H1 (cell line): ENCODE data around the gene ZFP57. TPM values are rescaled to one million over a fixed set of nuclear protein-coding genes. Genes with fewer than 3 reads are reported as not detected.

Experiments used
- CTCF ChIA-PET: fragments of 300-600 bp; sonication (Branson Sonifier 250); formaldehyde crosslinking; loops from one replicate; lab custom pipeline; 2021; ENCODE audit not compliant: partially characterized antibody; lab: Charles Lee
- POLR2A ChIA-PET: fragments of 300-600 bp; sonication (Branson Sonifier 250); formaldehyde crosslinking; loops from one replicate; lab custom pipeline; 2021; ENCODE audit warnings: inconsistent platforms; ENCODE audit not compliant: partially characterized antibody; lab: Charles Lee
- DNase-seq, 2 experiments: peaks; one replicate each; pipeline versions ENCODE4 v3.0.0 to v3.0.0-alpha.2; 2010 to 2022; ENCODE audit warnings: low spot score in 2 of 2, low read depth in 1 of 2, mixed read lengths in 1 of 2
- FAIRE-seq: peaks from 2 replicates; lab custom pipeline; 2011; peaks lifted over from hg19 to GRCh38; lab: Jason Lieb, UNC
- H2AFZ ChIP-seq: 2 replicates; pipeline ENCODE4 v1.8.1; 2012; ENCODE audit warnings: low read length, inconsistent platforms
- H2AK5ac ChIP-seq: 2 replicates; pipeline ENCODE4 v1.6.1; 2013; ENCODE audit warnings: low read depth, low read length
- H2BK120ac ChIP-seq: replicated peaks from 2 replicates; pipeline ENCODE3; 2013; ENCODE audit warnings: low read depth, low read length, inconsistent platforms
- H2BK12ac ChIP-seq: 2 replicates; pipeline ENCODE4 v1.6.1; 2013; ENCODE audit warnings: low read depth, low read length
- H2BK15ac ChIP-seq: 2 replicates; pipeline ENCODE4 v1.6.1; 2013; ENCODE audit warnings: low read length
- H2BK20ac ChIP-seq: 2 replicates; pipeline ENCODE4 v1.6.1; 2013; ENCODE audit warnings: low read length
- H2BK5ac ChIP-seq: 2 replicates; pipeline ENCODE4 v1.6.1; 2013; ENCODE audit warnings: low read depth, low read length
- H3K14ac ChIP-seq: 2 replicates; pipeline ENCODE4 v1.6.1; 2013; ENCODE audit warnings: inconsistent platforms; ENCODE audit not compliant: insufficient read length
- H3K18ac ChIP-seq: 2 replicates; pipeline ENCODE4 v1.6.1; 2013; ENCODE audit warnings: low read length; ENCODE audit errors: extremely low read depth
- H3K23ac ChIP-seq: 2 replicates; pipeline ENCODE4 v1.6.1; 2013; ENCODE audit warnings: inconsistent platforms; ENCODE audit not compliant: insufficient read length
- H3K23me2 ChIP-seq: 2 replicates; pipeline ENCODE4 v1.6.1; 2013; ENCODE audit warnings: low read depth, low read length
- H3K27ac ChIP-seq: 2 replicates; pipeline ENCODE4 v1.6.1; 2011; ENCODE audit warnings: low read depth, low read length, inconsistent platforms
- H3K27me3 ChIP-seq, 4 experiments: replicated peaks in 1 of 4; 1 replicate in 1 of 4; 2 replicates in 3 of 4; pipeline versions ENCODE4 v1.6.1 to v1.8.1; 2011 to 2013; ENCODE audit warnings: low read length in 3 of 4, mild to moderate bottlenecking in 3 of 4, inconsistent platforms in 2 of 4, mixed read lengths in 2 of 4, moderate library complexity in 1 of 4; ENCODE audit not compliant: control insufficient read depth in 3 of 4, insufficient read depth in 3 of 4; ENCODE audit errors: extremely low read depth in 1 of 4
- H3K36me3 ChIP-seq, 4 experiments: 2 replicates each; pipeline versions ENCODE4 v1.6.1 to v1.8.1; 2011 to 2013; ENCODE audit warnings: mild to moderate bottlenecking in 4 of 4, low read length in 3 of 4, moderate library complexity in 2 of 4, control low read depth in 1 of 4, inconsistent platforms in 1 of 4; ENCODE audit not compliant: insufficient read depth in 4 of 4, control insufficient read depth in 2 of 4
- H3K4ac ChIP-seq: replicated peaks from 2 replicates; pipeline ENCODE3; 2013; ENCODE audit warnings: low read length, low read depth, mixed read lengths, inconsistent platforms; ENCODE audit not compliant: insufficient read length
- H3K4me1 ChIP-seq, 4 experiments: replicated peaks in 1 of 4; 1 replicate in 1 of 4; 2 replicates in 3 of 4; pipeline versions ENCODE4 v1.6.1 to v1.8.1; 2011 to 2013; ENCODE audit warnings: low read length in 3 of 4, inconsistent platforms in 2 of 4, mixed read lengths in 1 of 4; ENCODE audit not compliant: insufficient read depth in 4 of 4, control insufficient read depth in 3 of 4
- H3K4me2 ChIP-seq, 2 experiments: 2 replicates each; pipeline versions ENCODE4 v1.6.1 to v1.8.1; 2011 to 2013; ENCODE audit warnings: low read depth in 2 of 2, low read length in 2 of 2, control low read depth in 1 of 2, inconsistent platforms in 1 of 2, mild to moderate bottlenecking in 1 of 2; ENCODE audit not compliant: insufficient read depth in 1 of 2
- H3K4me3 ChIP-seq, 4 experiments: fragments of 200-600, 300-600 bp in 1 of 4; sonication (generic), shearing (Covaris generic), sonication (Bioruptor Twin) in 1 of 4; 2 replicates each; pipeline versions ENCODE4 v1.5.1 to v1.8.1; 2011 to 2016; ENCODE audit warnings: low read length in 4 of 4, low read depth in 3 of 4, control low read depth in 2 of 4, inconsistent platforms in 2 of 4, mild to moderate bottlenecking in 2 of 4, mixed read lengths in 1 of 4, moderate library complexity in 1 of 4; ENCODE audit not compliant: insufficient read depth in 2 of 4; ENCODE audit errors: extremely low read depth in 1 of 4
- H3K56ac ChIP-seq: replicated peaks from 2 replicates; pipeline ENCODE3; 2013; ENCODE audit warnings: low read depth, mild to moderate bottlenecking, mixed read lengths, low read length, inconsistent platforms; ENCODE audit not compliant: insufficient read length
- H3K79me1 ChIP-seq: 2 replicates; pipeline ENCODE4 v1.6.1; 2013; ENCODE audit warnings: low read depth, low read length, control low read depth
- H3K79me2 ChIP-seq, 2 experiments: 2 replicates each; pipeline versions ENCODE4 v1.6.1 to v1.8.1; 2012 to 2013; ENCODE audit warnings: low read length in 2 of 2, mild to moderate bottlenecking in 2 of 2, inconsistent platforms in 1 of 2; ENCODE audit not compliant: insufficient read depth in 2 of 2, control insufficient read depth in 1 of 2
- H3K9ac ChIP-seq, 4 experiments: replicated peaks in 1 of 4; 1 replicate in 1 of 4; 2 replicates in 3 of 4; pipeline versions ENCODE4 v1.6.1 to v1.8.1; 2011 to 2013; ENCODE audit warnings: low read depth in 3 of 4, low read length in 3 of 4, control low read depth in 2 of 4, mild to moderate bottlenecking in 2 of 4, moderate library complexity in 2 of 4, inconsistent platforms in 1 of 4; ENCODE audit errors: extremely low read depth in 1 of 4
- H3K9me3 ChIP-seq, 2 experiments: 2 replicates each; pipeline versions ENCODE4 v1.6.1 to v1.8.1; 2012 to 2013; ENCODE audit warnings: mild to moderate bottlenecking in 2 of 2, moderate library complexity in 2 of 2, control low read depth in 1 of 2, inconsistent platforms in 1 of 2, low read depth in 1 of 2, low read length in 1 of 2, mixed read lengths in 1 of 2; ENCODE audit not compliant: insufficient read depth in 2 of 2
- H4K20me1 ChIP-seq, 2 experiments: replicated peaks in 1 of 2; 2 replicates each; pipeline versions ENCODE3 to v1.8.1; 2011 to 2013; ENCODE audit warnings: inconsistent platforms in 2 of 2, low read length in 2 of 2, mild to moderate bottlenecking in 1 of 2; ENCODE audit not compliant: insufficient read depth in 2 of 2, control insufficient read depth in 1 of 2
- H4K5ac ChIP-seq: 2 replicates; pipeline ENCODE4 v1.6.1; 2013; ENCODE audit warnings: low read length, low read depth, mixed read lengths, inconsistent platforms; ENCODE audit not compliant: insufficient read length
- H4K8ac ChIP-seq: 2 replicates; pipeline ENCODE4 v1.8.0; 2013; ENCODE audit warnings: mild to moderate bottlenecking, moderate library complexity, low read length, inconsistent platforms; ENCODE audit not compliant: insufficient read depth; ENCODE audit errors: extremely low read depth
- H4K91ac ChIP-seq: replicated peaks from 2 replicates; pipeline ENCODE3; 2013; ENCODE audit warnings: low read length, mixed read lengths, inconsistent platforms; ENCODE audit not compliant: insufficient read length
- BRCA1 ChIP-seq: IDR thresholded peaks from 2 replicates; pipeline ENCODE4 v1.6.1; 2012; ENCODE audit warnings: low read depth, low read length, improper control_type of control experiment
- POLR2A ChIP-seq, 2 experiments: IDR thresholded peaks; 1 replicate in 1 of 2; 2 replicates in 1 of 2; pipeline ENCODE4 v1.6.1; 2011; ENCODE audit warnings: low read depth in 2 of 2, low read length in 2 of 2, mild to moderate bottlenecking in 2 of 2; ENCODE audit errors: control extremely low read depth in 1 of 2
- ZNF274 ChIP-seq: IDR thresholded peaks from 2 replicates; pipeline ENCODE4 v1.7.0; 2012; ENCODE audit warnings: low read length, borderline replicate concordance; ENCODE audit errors: extremely low read depth
- WGBS, 2 experiments: shearing (Covaris generic) in 1 of 2; methylation state at CpG; one replicate each; pipeline versions ENCODE4 v1.1.6 to v1.1.7; 2013 to 2015; ENCODE audit warnings: low lambda C conversion rate in 2 of 2, mixed read lengths in 2 of 2, inconsistent platforms in 1 of 2, low coverage in 1 of 2, missing lambda C conversion rate in 1 of 2; ENCODE audit not compliant: insufficient replicate concordance in 2 of 2, insufficient coverage in 1 of 2, insufficient read length in 1 of 2; ENCODE audit errors: extremely low coverage in 1 of 2, missing lambda C conversion rate in 1 of 2; 5-methylcytosine and 5-hydroxymethylcytosine counted together
- polyA plus RNA-seq, 7 experiments: library from polyadenylated mRNA; depleted of rRNA in 3 of 7; stranded (reverse) in 5 of 7; unstranded in 2 of 7; fragments of >200 nt in 5 of 7; fragments of 200-250 nt in 2 of 7; gene quantifications; 1 replicate in 5 of 7; 2 replicates in 1 of 7; 4 replicates in 1 of 7; pipeline versions ENCODE4 v1.2.1 to v1.2.3, GENCODE V29; 2011 to 2013; ENCODE audit warnings: missing spikeins in 2 of 7, mixed read lengths in 2 of 7
- total RNA-seq: library from RNA; stranded (reverse); fragmentation: NEBNext Ultra II Directional; extraction: Animal tissue kit (Norgen Biotek cat#: 25700); gene quantifications from 2 replicates; pipeline ENCODE4 v1.2.1, GENCODE V29; 2021
- TF ChIP-seq, protein P1 (sequence below): IDR thresholded peaks from 2 replicates; pipeline ENCODE4 v1.6.1; 2012; ENCODE audit warnings: low read length, inconsistent platforms
- TF ChIP-seq, protein P2 (sequence below): IDR thresholded peaks from 2 replicates; pipeline ENCODE4 v1.6.1; 2011; ENCODE audit warnings: low read length, improper control_type of control experiment

Gene ZFP57
- total and polyA plus RNA-seq, 2 of the 8 experiments (the other 6 are each of a cell fraction or from before 2014, with no cell fraction given): 0.85 to 1.2 TPM

DNA sequence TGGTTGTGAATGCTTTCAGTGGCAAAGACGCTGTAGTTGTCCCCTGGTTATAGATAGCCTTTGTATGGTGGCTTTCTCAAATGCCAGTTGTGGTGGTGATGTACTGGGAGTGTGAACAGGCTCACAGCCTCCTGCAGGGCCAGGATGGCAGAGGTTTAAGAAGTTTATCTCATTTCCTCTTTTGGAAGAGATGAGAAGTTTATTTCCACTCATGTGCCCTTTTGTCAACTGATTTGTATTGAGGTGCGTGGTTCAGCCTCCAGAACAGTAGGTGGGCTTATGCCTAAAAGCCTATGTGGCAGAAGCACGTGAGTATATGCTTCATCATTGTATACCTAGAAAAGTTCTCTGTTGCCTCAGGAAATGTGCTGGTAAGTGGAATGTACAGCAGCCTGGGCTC is 13.7 kb upstream of the ZFP57 start:
- peak overlapping the region; percentile 13; the same call in 1 of the 2 replicates for H2BK12ac ChIP-seq
- H4K8ac ChIP-seq: no peak overlapping the region
- no peaks in the 10 kb centered on the region for H3K23me2 ChIP-seq
- no peaks in the 10 kb centered on the region; a peak in 1 of 4 replicates for H3K9me3 ChIP-seq
- 76% methylated on average over 3 of the region's 3 CpGs; no CpG with 5 or more reads in 1 of the 2 experiments for WGBS, 2 experiments
- H3K27ac ChIP-seq: no peak overlapping the region
- no peak overlapping the region for H3K9ac ChIP-seq
- no peak overlapping the region for H3K23ac ChIP-seq
- DNase-seq: no peak
- H3K79me2 ChIP-seq: no peaks in the 10 kb centered on the region
- TF ChIP-seq POLR2A (IDR thresholded peaks at IDR 0.05; ENCODE audit: control extremely low read depth in 1 of 2, low read depth in 2 of 2, low read length in 2 of 2) (no peak), BRCA1 (no peak), ZNF274 (no peak)
- TF ChIP-seq, protein P1, sequence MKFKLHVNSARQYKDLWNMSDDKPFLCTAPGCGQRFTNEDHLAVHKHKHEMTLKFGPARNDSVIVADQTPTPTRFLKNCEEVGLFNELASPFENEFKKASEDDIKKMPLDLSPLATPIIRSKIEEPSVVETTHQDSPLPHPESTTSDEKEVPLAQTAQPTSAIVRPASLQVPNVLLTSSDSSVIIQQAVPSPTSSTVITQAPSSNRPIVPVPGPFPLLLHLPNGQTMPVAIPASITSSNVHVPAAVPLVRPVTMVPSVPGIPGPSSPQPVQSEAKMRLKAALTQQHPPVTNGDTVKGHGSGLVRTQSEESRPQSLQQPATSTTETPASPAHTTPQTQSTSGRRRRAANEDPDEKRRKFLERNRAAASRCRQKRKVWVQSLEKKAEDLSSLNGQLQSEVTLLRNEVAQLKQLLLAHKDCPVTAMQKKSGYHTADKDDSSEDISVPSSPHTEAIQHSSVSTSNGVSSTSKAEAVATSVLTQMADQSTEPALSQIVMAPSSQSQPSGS: no peak
- TF ChIP-seq, protein P2, sequence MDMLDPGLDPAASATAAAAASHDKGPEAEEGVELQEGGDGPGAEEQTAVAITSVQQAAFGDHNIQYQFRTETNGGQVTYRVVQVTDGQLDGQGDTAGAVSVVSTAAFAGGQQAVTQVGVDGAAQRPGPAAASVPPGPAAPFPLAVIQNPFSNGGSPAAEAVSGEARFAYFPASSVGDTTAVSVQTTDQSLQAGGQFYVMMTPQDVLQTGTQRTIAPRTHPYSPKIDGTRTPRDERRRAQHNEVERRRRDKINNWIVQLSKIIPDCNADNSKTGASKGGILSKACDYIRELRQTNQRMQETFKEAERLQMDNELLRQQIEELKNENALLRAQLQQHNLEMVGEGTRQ: no peak
- TF ChIP-seq, all 59 proteins: peak for 0
- no peak overlapping the region for H2AK5ac ChIP-seq
- no peaks in the 10 kb centered on the region for H4K20me1 ChIP-seq
- no peaks in the 10 kb centered on the region for H3K36me3 ChIP-seq
- no peak overlapping the region for H4K5ac ChIP-seq
- H3K27me3 ChIP-seq: no peaks in the 10 kb centered on the region
- no peak overlapping the region for H2AFZ ChIP-seq
- H2BK20ac ChIP-seq: no peak overlapping the region
- ChIA-PET POLR2A (interaction anchor here (1.2 kb wide), 1 partner anchor 62 kb away, joined by 3 read pairs; the partner anchor contains the start of gene GABBR1), CTCF (interaction anchor here (0.9 to 14.7 kb wide), 9 partner anchors 10 to 154 kb away, joined by 4 to 523 read pairs (median 17); partner anchors contain the start of gene MOG)
- H3K4me3 ChIP-seq: no peak overlapping the region
- 0 out of 2 replicates have a peak overlapping the region, but pooled peaks have one; percentile 9 for H2BK15ac ChIP-seq
- H3K4ac ChIP-seq: no peak overlapping the region
- no peaks in the 10 kb centered on the region for H3K79me1 ChIP-seq
- no peak overlapping the region for H3K4me2 ChIP-seq
- H3K18ac ChIP-seq: peak overlapping the region; percentile 6; the same call in 1 of the 2 replicates
- FAIRE-seq: no peak
- no peak overlapping the region for H2BK120ac ChIP-seq
- H3K4me1 ChIP-seq: peaks cover 0 to 3% (median 2%) of the 10 kb centered on the region in 4 experiments; a peak in 5 of 7 replicates
- no peak overlapping the region for H3K14ac ChIP-seq
- H4K91ac ChIP-seq: peak overlapping the region; percentile 5
- no peak overlapping the region for H3K56ac ChIP-seq
- no peak overlapping the region for H2BK5ac ChIP-seq
